Stimulated activated CD4-positive, alpha-beta T cell treated with anti-CD3 and anti-CD28 coated beads, Interleukin-15, amount 100 ng/mL, for 24 hours (primary cell): ENCODE measurements around the gene MYH6.
"Not testable (repeated sequence)": the region's sequence is repeated elsewhere in the genome, so short reads cannot be mapped to it uniquely, and the experiment has no call there.

Experiments used
- DNase-seq: peaks from one replicate; pipeline ENCODE4 v3.0.0-alpha.2; 2020

Gene MYH6

GRCh38 chr14:23413681-23414080 lies 5.6 kb upstream of the MYH6 start:
- no peak for DNase-seq

- DNase-seq: no peak
Measured at GRCh38 chr14:23411563-23412525, 3.8 kb upstream of the MYH6 start.

GRCh38 chr14:23409966-23410635 lies 2.0 kb upstream of the MYH6 start:
- no peak for DNase-seq

GRCh38 chr14:23409475-23409874 lies 1.4 kb upstream of the MYH6 start:
- no peak for DNase-seq

- no peak for DNase-seq
Measured at GRCh38 chr14:23408307-23408630, 196 bp upstream of the MYH6 start.

GRCh38 chr14:23406725-23407355 lies 1.2 kb downstream of the MYH6 start:
- DNase-seq: no peak

- no peak for DNase-seq
Measured at GRCh38 chr14:23406244-23406643, 1.8 kb downstream of the MYH6 start.

GRCh38 chr14:23405516-23406025 lies 2.5 kb downstream of the MYH6 start:
- DNase-seq: no peak

- DNase-seq: no peak
Measured at GRCh38 chr14:23405096-23405495, 3.0 kb downstream of the MYH6 start.

- no peak for DNase-seq
Measured at GRCh38 chr14:23404331-23404900, 3.7 kb downstream of the MYH6 start.

GRCh38 chr14:23403908-23404307 lies 4.2 kb downstream of the MYH6 start:
- no peak for DNase-seq

GRCh38 chr14:23403139-23403438 lies 5.0 kb downstream of the MYH6 start:
- DNase-seq: no peak

GRCh38 chr14:23402296-23403138 lies 5.6 kb downstream of the MYH6 start:
- no peak for DNase-seq

GRCh38 chr14:23401291-23401690 lies 6.8 kb downstream of the MYH6 start:
- no peak for DNase-seq

- not testable (repeated sequence) for DNase-seq
Measured at GRCh38 chr14:23400496-23401149, 7.5 kb downstream of the MYH6 start.

- DNase-seq: no peak
Measured at GRCh38 chr14:23399591-23399990, 8.5 kb downstream of the MYH6 start.

- no peak for DNase-seq
Measured at GRCh38 chr14:23399136-23399535, 8.9 kb downstream of the MYH6 start.

GRCh38 chr14:23398348-23398747 lies 9.7 kb downstream of the MYH6 start:
- DNase-seq: no peak

GRCh38 chr14:23396781-23397407 lies 11.2 kb downstream of the MYH6 start:
- DNase-seq: no peak

- DNase-seq: no peak
Measured at GRCh38 chr14:23396126-23396525, 11.9 kb downstream of the MYH6 start.

- DNase-seq: no peak
Measured at GRCh38 chr14:23392613-23393012, 15.5 kb downstream of the MYH6 start.
